IMR-90 (cell line): ENCODE data around the gene APLF. TPM values are rescaled to one million over a fixed set of nuclear protein-coding genes. Genes with fewer than 3 reads are reported as not detected.

Experiments used
- ATAC-seq: fragments of 200-7000 bp; cut with Tn5 transposase; 2 replicates; pipeline ENCODE4 v1.9.1; 2020; ENCODE audit warnings: low read depth, mild to moderate bottlenecking, moderate library complexity
- BruUV-seq: library from RNA; stranded (reverse); fragments of 400-500 nt; replicated peaks from 2 replicates; lab custom pipeline; 2021; lab: Mats Ljungman, UMichigan
- CTCF ChIA-PET: fragments of 300-600 bp; formaldehyde crosslinking; extraction: SDS; loops from one replicate; lab custom pipeline; 2021; ENCODE audit warnings: antibody characterized with exemption; lab: Yijun Ruan, JAX
- POLR2A ChIA-PET: fragments of 300-600 bp; sonication (Branson Sonifier 250); formaldehyde crosslinking; loops from one replicate; lab custom pipeline; 2022; ENCODE audit warnings: antibody characterized with exemption; ENCODE audit not compliant: unreplicated experiment; lab: Charles Lee
- DNase-seq: peaks from one replicate; pipeline ENCODE4 v3.0.0; 2013
- H2AFZ ChIP-seq: replicated peaks from 2 replicates; pipeline ENCODE3; 2013; ENCODE audit warnings: low read length, mild to moderate bottlenecking; ENCODE audit not compliant: poor library complexity
- H2AK5ac ChIP-seq: 2 replicates; pipeline ENCODE4 v1.6.1; 2013; ENCODE audit warnings: low read depth, low read length, inconsistent platforms
- H2AK9ac ChIP-seq: replicated peaks from 2 replicates; pipeline ENCODE3; 2013; ENCODE audit warnings: mild to moderate bottlenecking, low read depth, low read length, moderate library complexity; ENCODE audit not compliant: poor library complexity
- H2BK120ac ChIP-seq: 2 replicates; pipeline ENCODE4 v1.6.1; 2013; ENCODE audit warnings: low read depth, low read length, inconsistent platforms
- H2BK15ac ChIP-seq: 3 replicates; pipeline ENCODE4 v1.6.1; 2013; ENCODE audit warnings: low read depth, low read length, inconsistent platforms
- H2BK20ac ChIP-seq: 2 replicates; pipeline ENCODE4 v1.6.1; 2013; ENCODE audit warnings: low read depth, mild to moderate bottlenecking, inconsistent platforms, low read length, moderate library complexity
- H2BK5ac ChIP-seq: 2 replicates; pipeline ENCODE4 v1.6.1; 2013; ENCODE audit warnings: mild to moderate bottlenecking, low read depth, low read length, inconsistent platforms; ENCODE audit not compliant: poor library complexity, severe bottlenecking
- H3K14ac ChIP-seq: replicated peaks from 2 replicates; pipeline ENCODE4 v1.6.1; 2013; ENCODE audit warnings: low read depth, low read length, inconsistent platforms
- H3K18ac ChIP-seq: 2 replicates; pipeline ENCODE4 v1.6.1; 2013; ENCODE audit warnings: low read depth, low read length, control low read depth
- H3K23ac ChIP-seq: 2 replicates; pipeline ENCODE4 v1.6.1; 2013; ENCODE audit warnings: low read depth, low read length, inconsistent platforms
- H3K27ac ChIP-seq: 2 replicates; pipeline ENCODE4 v1.5.1; 2013; ENCODE audit warnings: mild to moderate bottlenecking, control low read depth, low read length; ENCODE audit not compliant: insufficient read depth
- H3K27me3 ChIP-seq: 2 replicates; pipeline ENCODE4 v1.6.1; 2013; ENCODE audit warnings: low read length; ENCODE audit not compliant: control insufficient read depth, insufficient read depth
- H3K36me3 ChIP-seq: 2 replicates; pipeline ENCODE4 v1.6.1; 2013; ENCODE audit warnings: low read length, mixed read lengths; ENCODE audit not compliant: control insufficient read depth, insufficient read depth
- H3K4ac ChIP-seq: 2 replicates; pipeline ENCODE4 v1.6.1; 2013; ENCODE audit warnings: low read depth, low read length, inconsistent platforms
- H3K4me1 ChIP-seq: 2 replicates; pipeline ENCODE4 v1.6.1; 2013; ENCODE audit warnings: low read length, mixed read lengths; ENCODE audit not compliant: control insufficient read depth, insufficient read depth
- H3K4me2 ChIP-seq: 2 replicates; pipeline ENCODE4 v1.6.1; 2013; ENCODE audit warnings: low read depth, mild to moderate bottlenecking, control low read depth, low read length, moderate library complexity
- H3K4me3 ChIP-seq: 2 replicates; pipeline ENCODE4 v1.5.1; 2013; ENCODE audit warnings: low read depth, mild to moderate bottlenecking, control low read depth, low read length, moderate library complexity; ENCODE audit not compliant: insufficient read depth
- H3K56ac ChIP-seq: 2 replicates; pipeline ENCODE4 v1.6.1; 2013; ENCODE audit warnings: low read length, inconsistent platforms; ENCODE audit not compliant: insufficient read depth; ENCODE audit errors: extremely low read depth
- H3K79me1 ChIP-seq, 2 experiments: 2 replicates each; pipeline ENCODE4 v1.6.1; 2013; ENCODE audit warnings: low read length in 2 of 2, inconsistent platforms in 1 of 2, low read depth in 1 of 2
- H3K9ac ChIP-seq: 2 replicates; pipeline ENCODE4 v1.6.1; 2013; ENCODE audit warnings: low read depth, low read length, control low read depth
- H3K9me1 ChIP-seq: 2 replicates; pipeline ENCODE4 v1.6.1; 2013; ENCODE audit warnings: low read length, inconsistent platforms; ENCODE audit not compliant: insufficient read depth
- H3K9me3 ChIP-seq: 2 replicates; pipeline ENCODE4 v1.6.1; 2013; ENCODE audit warnings: low read length; ENCODE audit not compliant: control insufficient read depth, insufficient read depth
- H4K20me1 ChIP-seq: 2 replicates; pipeline ENCODE4 v1.6.1; 2013; ENCODE audit warnings: low read length, inconsistent platforms; ENCODE audit not compliant: insufficient read depth
- H4K5ac ChIP-seq: 2 replicates; pipeline ENCODE4 v1.6.1; 2013; ENCODE audit warnings: mild to moderate bottlenecking, low read depth, low read length, control low read depth
- H4K8ac ChIP-seq, 2 experiments: 2 replicates each; pipeline ENCODE4 v1.6.1; 2013; ENCODE audit warnings: low read depth in 2 of 2, low read length in 2 of 2, control low read depth in 1 of 2, inconsistent platforms in 1 of 2
- H4K91ac ChIP-seq: 2 replicates; pipeline ENCODE4 v1.6.1; 2013; ENCODE audit warnings: low read depth, low read length, inconsistent platforms; ENCODE audit not compliant: insufficient read depth
- BHLHE40 ChIP-seq: fragments of 150-350 bp; IDR thresholded peaks from 2 replicates; pipeline ENCODE4 v1.6.1; 2016; ENCODE audit warnings: mild to moderate bottlenecking, low read depth, low read length
- CEBPB ChIP-seq: IDR thresholded peaks from 2 replicates; pipeline ENCODE4 v1.6.1; 2012; ENCODE audit warnings: low read depth, low read length, improper control_type of control experiment
- CHD1 ChIP-seq: IDR thresholded peaks from 2 replicates; pipeline ENCODE4 v1.6.1; 2012; ENCODE audit warnings: low read depth, low read length, improper control_type of control experiment
- CTCF ChIP-seq: conservative IDR thresholded peaks from 2 replicates; pipeline ENCODE4 v1.5.1; 2012; ENCODE audit warnings: mild to moderate bottlenecking, low read depth, low read length, improper control_type of control experiment
- ELK1 ChIP-seq: fragments of 150-350 bp; IDR thresholded peaks from 2 replicates; pipeline ENCODE4 v1.6.1; 2016; ENCODE audit warnings: low read depth, mild to moderate bottlenecking, low read length, moderate library complexity, borderline replicate concordance
- FOS ChIP-seq: fragments of 150-350 bp; IDR thresholded peaks from 2 replicates; pipeline ENCODE4 v1.6.1; 2016; ENCODE audit warnings: low read depth, low read length
- MAFK ChIP-seq: IDR thresholded peaks from 2 replicates; pipeline ENCODE4 v1.6.1; 2012; ENCODE audit warnings: low read depth, low read length, improper control_type of control experiment
- MAZ ChIP-seq: IDR thresholded peaks from 2 replicates; pipeline ENCODE4 v1.6.1; 2012; ENCODE audit warnings: low read depth, mild to moderate bottlenecking, low read length, improper control_type of control experiment, moderate library complexity, borderline replicate concordance
- MXI1 ChIP-seq: IDR thresholded peaks from 2 replicates; pipeline ENCODE4 v1.6.1; 2012; ENCODE audit warnings: low read depth, mild to moderate bottlenecking, low read length, moderate library complexity, borderline replicate concordance
- NFE2L2 ChIP-seq: fragments of 150-350 bp; IDR thresholded peaks from 2 replicates; pipeline ENCODE4 v1.6.1; 2016; ENCODE audit warnings: low read depth, mild to moderate bottlenecking, low read length
- POLR2A ChIP-seq: IDR thresholded peaks from 2 replicates; pipeline ENCODE4 v1.6.1; 2012; ENCODE audit warnings: mild to moderate bottlenecking, low read depth, low read length
- RAD21 ChIP-seq: IDR thresholded peaks from 2 replicates; pipeline ENCODE4 v1.6.1; 2012; ENCODE audit warnings: low read length, improper control_type of control experiment
- RCOR1 ChIP-seq: IDR thresholded peaks from 2 replicates; pipeline ENCODE4 v1.6.1; 2012; ENCODE audit warnings: mild to moderate bottlenecking, low read length, improper control_type of control experiment; ENCODE audit not compliant: insufficient replicate concordance
- RFX5 ChIP-seq: IDR thresholded peaks from 2 replicates; pipeline ENCODE4 v1.8.0; 2012; ENCODE audit warnings: low read depth, mild to moderate bottlenecking, low read length, moderate library complexity
- SMC3 ChIP-seq: fragments of 150-350 bp; IDR thresholded peaks from 2 replicates; pipeline ENCODE4 v1.6.1; 2016; ENCODE audit warnings: low read depth, mild to moderate bottlenecking, antibody characterized with exemption, low read length, moderate library complexity
- USF2 ChIP-seq: fragments of 150-350 bp; IDR thresholded peaks from 2 replicates; pipeline ENCODE4 v1.6.1; 2017; ENCODE audit warnings: mild to moderate bottlenecking, antibody characterized with exemption, low read length, low read depth
- dilution Hi-C: fragments of 300-500 bp; cut with HindIII; formaldehyde crosslinking; loops from one replicate; pipeline ENCODE4 v1.14.3; 2018; ENCODE audit warnings: low sequenced_read_pairs; ENCODE audit not compliant: unreplicated experiment
- in situ Hi-C: fragments of 300-500 bp; cut with MboI; formaldehyde crosslinking; loops from 3 replicates; pipeline ENCODE4 v1.14.3; 2019; ENCODE audit warnings: low sequenced_read_pairs, inconsistent platforms, mixed read lengths
- intact Hi-C: fragments of 100-400 bp; cut with micrococcal nuclease; formaldehyde crosslinking; loops from 2 replicates; pipeline ENCODE4 v1.10.0; 2022
- polyA plus RNA-seq, 3 experiments: library from polyadenylated mRNA; depleted of rRNA; stranded (reverse); fragments of >200 nt; gene quantifications; 2 replicates each; pipeline ENCODE4 v1.2.3, GENCODE V29; 2012; ENCODE audit warnings: low replicate concordance in 1 of 3
- total RNA-seq: library from RNA; depleted of rRNA; stranded (reverse); fragments of >200 nt; gene quantifications from 2 replicates; pipeline ENCODE4 v1.2.3, GENCODE V29; 2012

APLF gene
- total and polyA plus RNA-seq, 2 of the 4 experiments (the other 2 are of a cell fraction) = 1.5 to 2.3 TPM

GRCh38 chr2:68577183-68577582 is 109.8 kb downstream of the APLF start:
- in situ Hi-C loops (loop anchor here (25.0 kb wide), 1 partner anchor 90 kb away; no protein-coding TSS in a partner anchor), intact Hi-C loops (no loop called here), dilution Hi-C loops (no loop called here)
- no peak overlapping the region for H4K91ac ChIP-seq
- H3K18ac ChIP-seq = no peak overlapping the region
- no peak overlapping the region for H3K23ac ChIP-seq
- POLR2A ChIA-PET = no interaction called here
- H3K79me1 ChIP-seq = no peaks in the 10 kb centered on the region
- no peak overlapping the region for H4K5ac ChIP-seq
- H2BK5ac ChIP-seq = no peak overlapping the region
- no peak overlapping the region for H3K4me2 ChIP-seq
- no peaks in the 10 kb centered on the region for H3K9me3 ChIP-seq
- no peaks in the 10 kb centered on the region for H3K36me3 ChIP-seq
- H3K56ac ChIP-seq = no peak overlapping the region
- DNase-seq (peak; percentile 29), ATAC-seq (no peak)
- no peak overlapping the region for H2BK20ac ChIP-seq
- H3K27me3 ChIP-seq = no peaks in the 10 kb centered on the region
- no peak overlapping the region for H4K8ac ChIP-seq
- no peak overlapping the region for H3K27ac ChIP-seq
- no peak overlapping the region for H2AK5ac ChIP-seq
- no peak overlapping the region for H2AFZ ChIP-seq
- H4K20me1 ChIP-seq = no peaks in the 10 kb centered on the region
- no peak overlapping the region for H2BK120ac ChIP-seq
- H3K9ac ChIP-seq = no peak overlapping the region
- H2AK9ac ChIP-seq = no peak overlapping the region
- no TSS peak for BruUV-seq
- H3K14ac ChIP-seq = no peak overlapping the region
- CTCF ChIA-PET = interaction anchor here (1.1 kb wide), 1 partner anchor 18 kb away, joined by 4 read pairs; no protein-coding TSS in a partner anchor
- no peak overlapping the region for H3K4me3 ChIP-seq
- H2BK15ac ChIP-seq = no peak overlapping the region
- no peak overlapping the region for H3K4ac ChIP-seq
- H3K4me1 ChIP-seq = no peaks in the 10 kb centered on the region
- TF ChIP-seq BHLHE40 (no peak), CHD1 (no peak), FOS (no peak), CEBPB (no peak), RAD21 (no peak), USF2 (no peak), SMC3 (no peak), NFE2L2 (no peak), RCOR1 (no peak), POLR2A (no peak), CTCF (no peak), MAZ (no peak), MXI1 (no peak), RFX5 (no peak), ELK1 (no peak), MAFK (no peak)
- H3K9me1 ChIP-seq = no peaks in the 10 kb centered on the region
